DMS79 (cell line): ENCODE measurements around the gene KDM4C.
"Not testable (repeated sequence)": the region's sequence is repeated elsewhere in the genome, so short reads cannot be mapped to it uniquely, and the experiment has no call there.

ENCODE experiments used
- DNase-seq: peaks from one replicate; lab custom pipeline; 2025; lab: John Stamatoyannopoulos, UW

Gene KDM4C

DNA sequence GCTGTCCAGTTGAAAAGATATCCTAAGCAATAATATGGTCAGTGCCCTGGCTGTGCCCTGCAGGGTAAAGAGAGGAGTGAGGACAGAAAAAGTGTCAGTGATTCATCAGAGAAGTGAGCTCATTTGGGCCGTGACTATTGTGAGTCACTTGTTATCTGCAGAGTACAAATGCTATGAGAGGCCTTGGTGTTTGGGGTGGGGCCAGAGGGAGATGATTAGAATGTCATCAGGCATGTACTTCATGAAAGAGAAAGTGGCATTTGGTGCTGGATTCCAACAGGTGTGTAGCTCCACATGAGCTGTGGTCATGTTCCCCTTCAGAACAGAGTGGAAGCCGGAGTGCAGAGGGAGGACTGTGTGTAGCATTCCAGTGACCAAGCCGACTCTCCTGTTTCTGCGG is 174.1 kb downstream of the KDM4C start:
- no peak for DNase-seq

DNA sequence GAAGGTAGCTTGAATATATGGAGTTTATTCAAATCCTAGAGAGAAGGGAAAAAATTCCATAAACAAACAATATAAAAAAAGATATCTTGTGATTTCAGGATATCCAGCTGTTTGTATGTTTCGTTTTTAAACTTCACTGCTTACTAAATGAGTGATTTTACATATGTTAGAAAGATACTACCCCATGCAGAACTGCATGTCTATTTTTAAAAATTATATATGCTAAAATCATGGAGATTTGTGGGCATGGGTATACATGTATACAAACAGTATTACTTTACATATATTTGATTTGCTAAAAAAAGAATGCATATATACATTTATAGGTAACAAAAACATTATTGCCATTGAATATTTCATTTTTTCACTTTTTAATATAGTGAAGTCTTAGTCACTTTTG is 178.3 kb downstream of the KDM4C start:
- no peak for DNase-seq

GRCh38 chr9:6937209-6937608 is 179.4 kb downstream of the KDM4C start:
- no peak for DNase-seq

- no peak for DNase-seq
These were observed 180.7 kb downstream of the KDM4C start for GRCh38 chr9:6938447-6938846.

DNA sequence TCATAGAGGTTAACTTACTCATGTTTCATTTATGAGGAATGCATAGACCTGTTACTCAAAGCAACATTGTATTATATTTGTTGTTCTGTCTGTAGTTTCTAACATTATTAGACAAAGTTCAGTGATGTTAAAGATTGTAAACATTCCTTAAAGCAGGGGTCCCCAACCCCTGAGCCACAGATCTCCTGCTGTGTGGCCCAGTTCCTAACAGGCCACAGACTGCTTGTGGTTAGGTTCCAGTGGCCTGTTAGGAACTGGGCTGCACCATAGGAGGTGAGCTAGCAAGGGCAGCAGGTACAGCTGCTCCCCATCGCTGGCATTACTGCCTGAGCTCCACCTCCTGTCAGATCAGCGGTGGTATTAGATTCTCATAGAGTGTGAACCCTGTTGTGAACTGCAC is 181.1 kb downstream of the KDM4C start:
- DNase-seq: no peak

GRCh38 chr9:6941501-6941900 is 183.7 kb downstream of the KDM4C start:
- no peak for DNase-seq

DNA sequence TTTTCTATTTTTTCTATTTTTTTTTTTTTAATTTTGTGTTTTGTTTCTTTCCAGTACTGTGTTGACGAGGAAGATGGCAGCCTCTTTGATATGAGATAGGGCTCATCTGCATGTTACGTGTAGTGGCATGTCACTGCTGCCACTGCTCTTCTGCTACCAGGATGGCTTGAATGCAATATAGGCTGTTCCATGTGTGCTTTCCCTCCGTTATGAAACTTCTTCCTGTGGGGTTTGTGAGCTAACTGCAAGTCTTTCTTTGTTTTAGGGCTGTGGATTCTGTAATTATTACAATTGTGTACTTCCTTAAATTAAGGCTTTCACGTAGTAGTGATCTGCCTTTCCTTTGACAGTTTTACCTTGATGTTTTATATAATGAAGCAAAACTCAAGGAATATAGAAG is 184.6 kb downstream of the KDM4C start:
- DNase-seq: no peak

DNA sequence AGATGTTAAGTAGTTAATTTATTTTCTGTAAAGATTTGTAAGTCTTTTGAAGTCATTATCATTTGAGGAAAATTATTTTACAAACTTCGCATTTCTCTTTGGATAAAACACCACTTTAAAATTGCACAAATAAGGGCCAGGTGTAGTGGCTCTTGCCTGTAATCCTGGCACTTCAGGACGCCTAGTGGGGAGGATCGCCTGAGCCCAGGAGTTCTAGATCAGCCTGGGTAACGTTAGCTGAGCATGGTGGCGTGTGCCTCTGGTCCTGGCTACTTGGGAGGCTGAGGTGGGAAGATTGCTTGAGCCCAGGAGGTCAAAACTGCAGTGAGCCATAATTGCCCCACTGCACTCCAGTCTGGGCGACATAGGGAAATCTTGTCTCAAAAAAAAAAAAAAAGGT is 185.5 kb downstream of the KDM4C start:
- no peak for DNase-seq

DNA sequence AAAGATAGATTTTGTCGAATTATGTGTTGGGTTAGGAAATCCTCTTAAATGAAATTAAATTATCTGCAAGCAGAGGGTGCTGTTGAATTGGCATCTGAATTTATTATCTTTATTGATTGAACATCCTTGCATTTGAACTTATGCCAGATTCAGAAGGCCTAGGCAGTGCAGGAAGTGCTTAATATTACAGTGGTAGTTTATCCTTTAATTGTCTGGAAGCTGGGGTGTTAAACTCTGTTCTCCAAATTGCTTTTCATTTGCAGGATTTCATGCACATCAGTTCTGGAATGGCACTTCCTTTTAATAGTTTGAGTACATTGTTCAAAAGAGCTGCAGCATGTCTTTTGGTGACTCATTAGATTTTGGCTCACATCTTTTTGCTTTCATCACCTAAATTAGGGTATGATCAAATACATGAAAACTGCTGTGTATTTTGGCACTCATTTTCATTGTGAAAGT is 186.3 kb downstream of the KDM4C start:
- peak; percentile 9 for DNase-seq

GRCh38 chr9:6944896-6945295 is 187.1 kb downstream of the KDM4C start:
- DNase-seq: no peak

GRCh38 chr9:6945816-6946215 is 188.0 kb downstream of the KDM4C start:
- DNase-seq: no peak

GRCh38 chr9:6946583-6947166 is 188.9 kb downstream of the KDM4C start:
- DNase-seq: no peak

GRCh38 chr9:6948921-6949320 is 191.1 kb downstream of the KDM4C start:
- DNase-seq: not testable (repeated sequence)

GRCh38 chr9:6955251-6955921 is 197.6 kb downstream of the KDM4C start:
- peak; percentile 35 for DNase-seq

GRCh38 chr9:6956879-6957278 is 199.1 kb downstream of the KDM4C start:
- DNase-seq: no peak

DNA sequence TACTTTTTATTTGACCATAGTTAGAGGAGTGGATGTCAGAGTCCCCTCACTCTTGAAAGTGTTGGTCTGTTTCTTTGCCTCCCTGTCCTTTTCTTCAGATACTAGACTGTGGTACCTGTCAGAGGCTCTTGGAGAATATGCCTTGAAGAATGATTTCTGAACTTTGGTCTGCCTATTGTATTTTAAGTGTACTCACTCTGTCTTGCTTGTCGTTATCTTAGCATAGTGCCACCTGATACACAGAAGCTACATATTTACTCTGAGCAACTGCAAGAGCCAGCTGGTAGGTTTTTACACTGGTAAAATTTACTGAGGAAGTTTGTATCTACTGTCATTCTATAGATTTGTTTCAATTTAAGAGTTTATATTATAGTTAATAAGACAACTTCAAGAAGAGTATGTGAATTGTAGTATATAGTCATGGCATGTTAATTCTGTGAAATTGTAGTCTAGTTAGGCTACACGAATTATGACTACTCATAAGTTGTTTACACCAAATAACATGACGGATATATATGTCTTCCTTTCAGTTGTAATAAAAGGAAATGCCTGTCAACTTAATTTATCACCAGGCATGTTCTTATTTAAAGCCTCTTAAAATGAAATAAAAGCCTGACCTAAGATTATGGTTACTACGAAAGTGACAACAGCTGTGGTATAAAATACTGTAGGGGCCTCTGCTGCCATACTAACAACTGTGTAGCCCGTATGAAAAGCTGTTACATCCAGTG is 201.7 kb downstream of the KDM4C start:
- DNase-seq: no peak

DNA sequence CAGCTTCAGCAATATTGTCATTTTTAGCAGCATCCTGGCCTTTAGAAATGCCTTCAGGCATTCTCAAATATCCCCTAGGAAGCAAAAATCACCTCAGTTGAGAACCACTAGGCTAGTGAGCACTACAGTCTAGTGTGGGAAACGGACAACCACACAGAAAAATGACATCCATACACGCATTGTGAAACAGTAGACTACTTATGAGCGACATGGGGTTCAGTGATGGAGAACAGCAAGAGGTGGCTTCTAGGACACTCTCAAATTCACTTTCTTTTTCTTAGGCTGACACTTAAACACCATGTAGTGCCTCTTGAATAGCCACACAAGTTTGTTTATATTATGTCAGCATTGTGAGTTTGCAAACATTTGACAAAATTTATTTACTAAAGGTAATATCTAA is 203.0 kb downstream of the KDM4C start:
- DNase-seq: peak; percentile 34

DNA sequence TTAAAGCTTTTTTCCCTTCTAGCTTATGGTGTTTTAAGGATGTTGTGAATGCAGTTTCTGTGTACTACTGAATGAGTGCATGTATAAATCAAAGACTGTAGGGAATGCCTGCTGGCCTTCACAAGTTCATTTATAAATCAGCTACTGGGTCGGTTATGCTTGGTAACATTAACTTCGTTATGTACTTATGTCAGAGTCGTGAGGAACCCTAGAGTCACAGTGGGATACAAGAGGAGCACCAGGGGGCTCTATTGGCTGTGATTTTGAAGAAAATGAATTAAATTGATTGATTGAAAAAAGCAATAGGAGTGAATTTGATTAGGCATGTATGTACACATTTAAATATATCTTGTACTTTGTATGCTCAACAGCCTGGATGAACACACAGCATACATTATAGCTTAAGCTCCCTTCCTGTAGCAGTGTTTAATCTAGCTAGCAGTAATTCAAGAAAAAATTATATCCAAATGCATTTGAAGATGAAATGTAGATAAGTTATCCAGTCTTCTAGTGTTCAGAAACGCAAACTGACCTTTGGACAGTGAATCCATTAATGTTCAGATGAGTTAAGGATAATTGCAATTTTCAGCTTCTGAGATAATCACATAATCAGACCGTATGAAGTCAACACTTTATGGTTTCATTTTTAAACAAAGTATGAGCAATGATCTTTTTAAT is 204.2 kb downstream of the KDM4C start:
- no peak for DNase-seq

DNA sequence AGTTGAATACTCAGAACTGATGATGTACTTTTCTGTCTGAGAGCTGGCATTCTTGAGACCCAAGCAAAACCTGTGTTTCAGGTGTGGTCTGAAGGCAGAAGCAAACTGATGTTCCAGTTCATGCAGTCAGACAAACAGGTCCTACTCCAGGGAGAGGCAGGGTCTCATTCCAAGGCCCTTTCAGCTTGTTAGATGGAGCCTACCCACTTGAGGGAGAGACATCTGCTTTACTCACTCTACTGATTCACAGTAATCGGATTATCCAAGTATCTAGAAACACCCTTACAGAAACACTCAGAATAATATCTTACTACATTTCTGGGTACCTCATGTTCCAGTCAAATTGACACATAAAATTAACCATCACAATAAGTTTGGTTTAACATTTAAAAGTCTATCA is 207.8 kb downstream of the KDM4C start:
- no peak for DNase-seq

GRCh38 chr9:6968271-6968670 is 210.5 kb downstream of the KDM4C start:
- no peak for DNase-seq

DNA sequence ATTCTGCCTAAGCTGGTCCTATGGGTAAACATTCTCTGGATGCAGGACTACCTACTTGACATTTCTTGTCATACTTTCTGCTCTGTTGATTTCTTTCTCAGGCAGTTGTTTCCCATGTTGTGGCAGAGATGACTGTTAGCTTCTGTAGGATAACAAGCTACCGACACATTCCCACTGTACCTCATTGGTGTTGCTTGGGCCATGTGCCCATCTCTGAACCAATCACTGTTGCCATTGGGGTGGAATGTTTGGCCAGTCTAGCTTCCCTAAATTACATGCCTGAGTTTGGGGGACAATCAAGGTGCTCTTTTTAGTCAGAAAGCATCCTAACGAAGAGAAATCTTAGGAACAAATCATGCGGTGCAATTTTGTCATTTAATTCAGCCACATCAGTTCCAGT is 212.0 kb downstream of the KDM4C start:
- DNase-seq: no peak

- no peak for DNase-seq
These were observed 215.3 kb downstream of the KDM4C start for GRCh38 chr9:6973089-6973488.

DNA sequence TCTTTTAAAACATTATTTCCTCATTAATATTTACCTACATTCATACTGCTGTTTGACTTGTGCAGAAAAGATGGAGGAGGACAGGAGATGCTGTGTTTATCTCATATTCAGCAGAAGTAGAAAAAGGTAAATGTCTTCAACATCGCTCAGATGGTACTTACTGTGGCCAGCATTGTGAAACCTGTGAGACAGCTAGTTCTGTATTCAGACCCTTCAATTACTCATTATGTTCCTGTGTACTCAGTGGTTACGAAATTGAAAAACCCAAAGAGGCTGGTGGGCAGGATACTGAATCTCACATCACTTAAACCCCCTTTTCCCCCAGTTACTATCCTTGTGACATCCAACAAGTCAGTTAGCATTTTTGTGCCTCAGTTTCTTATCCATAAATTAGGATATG is 216.0 kb downstream of the KDM4C start:
- no peak for DNase-seq
